SK-N-SH treated with all-trans-retinoic acid at 6 μM for 48 hours (cell line): Measurements from ENCODE around the gene CASS4.

Experiments used
- ATAC-seq: fragments of 200-7000 bp; cut with Tn5 transposase; 3 replicates; pipeline ENCODE4 v1.9.1; 2020; ENCODE audit warnings: mild to moderate bottlenecking, moderate library complexity
- ARNTL ChIP-seq: fragments of 450-650 bp; formaldehyde crosslinking; IDR thresholded peaks from 2 replicates; pipeline ENCODE4 v1.5.0; 2020; ENCODE audit warnings: low read depth, mild to moderate bottlenecking, moderate library complexity, borderline replicate concordance
- ESRRG ChIP-seq: fragments of 250-450 bp; sonication (Bioruptor Pico); IDR thresholded peaks from 2 replicates; pipeline ENCODE4 v1.6.1; 2021; ENCODE audit warnings: mild to moderate bottlenecking
- GLIS3 ChIP-seq: fragments of 250-450 bp; sonication (Bioruptor Pico); IDR thresholded peaks from 2 replicates; pipeline ENCODE4 v1.5.0; 2020; ENCODE audit warnings: mild to moderate bottlenecking, moderate library complexity
- ISL1 ChIP-seq: fragments of 250-450 bp; sonication (Bioruptor Pico); IDR thresholded peaks from 2 replicates; pipeline ENCODE4 v2.1.2; 2022; ENCODE audit warnings: mild to moderate bottlenecking, moderate library complexity
- OSR1 ChIP-seq: fragments of 250-450 bp; sonication (Bioruptor Pico); IDR thresholded peaks from 2 replicates; pipeline ENCODE4 v1.8.0; 2022; ENCODE audit warnings: moderate library complexity, mild to moderate bottlenecking, inconsistent platforms
- PPARA ChIP-seq: fragments of 250-450 bp; sonication (Bioruptor Pico); IDR thresholded peaks from 2 replicates; pipeline ENCODE4 v1.5.0; 2020; ENCODE audit warnings: mild to moderate bottlenecking, borderline replicate concordance
- RARB ChIP-seq: fragments of 250-450 bp; sonication (Bioruptor Pico); IDR thresholded peaks from 2 replicates; pipeline ENCODE4 v1.8.0; 2021; ENCODE audit warnings: mild to moderate bottlenecking, moderate library complexity
- SNAI2 ChIP-seq: fragments of 250-450 bp; sonication (Bioruptor Pico); IDR thresholded peaks from 2 replicates; pipeline ENCODE4 v1.5.0; 2020; ENCODE audit warnings: mild to moderate bottlenecking, moderate library complexity
- TCF4 ChIP-seq: fragments of 250-450 bp; sonication (Bioruptor Pico); IDR thresholded peaks from 2 replicates; pipeline ENCODE4 v1.8.0; 2021; ENCODE audit warnings: mild to moderate bottlenecking, moderate library complexity, borderline replicate concordance
- TOX ChIP-seq: fragments of 250-450 bp; sonication (Bioruptor Pico); IDR thresholded peaks from 2 replicates; pipeline ENCODE4 v1.8.0; 2021; ENCODE audit warnings: mild to moderate bottlenecking, moderate library complexity, borderline replicate concordance
- ZC3H10 ChIP-seq: fragments of 250-450 bp; sonication (Bioruptor Pico); IDR thresholded peaks from 2 replicates; pipeline ENCODE4 v1.5.1; 2021; ENCODE audit warnings: mild to moderate bottlenecking, moderate library complexity
- ZFP3 ChIP-seq: fragments of 250-450 bp; sonication (Bioruptor Pico); IDR thresholded peaks from 2 replicates; pipeline ENCODE4 v1.5.0; 2020; ENCODE audit warnings: mild to moderate bottlenecking, moderate library complexity
- ZFP30 ChIP-seq: fragments of 450-650 bp; formaldehyde crosslinking; IDR thresholded peaks from 2 replicates; pipeline ENCODE4 v1.5.0; 2022; ENCODE audit warnings: mild to moderate bottlenecking, moderate library complexity
- ZNF565 ChIP-seq: fragments of 450-650 bp; formaldehyde crosslinking; conservative IDR thresholded peaks from 2 replicates; pipeline ENCODE4 v1.5.0; 2020; ENCODE audit warnings: low read depth, mild to moderate bottlenecking, moderate library complexity
- ZNF70 ChIP-seq: fragments of 450-650 bp; formaldehyde crosslinking; IDR thresholded peaks from 2 replicates; pipeline ENCODE4 v1.5.0; 2020; ENCODE audit warnings: mild to moderate bottlenecking, moderate library complexity
- ZNF8 ChIP-seq: fragments of 450-650 bp; formaldehyde crosslinking; IDR thresholded peaks from 2 replicates; pipeline ENCODE4 v1.5.0; 2020; ENCODE audit warnings: mild to moderate bottlenecking, moderate library complexity
- TF ChIP-seq, protein P1 (sequence below): fragments of 250-450 bp; sonication (Bioruptor Pico); IDR thresholded peaks from 2 replicates; pipeline ENCODE4 v1.8.0; 2020; ENCODE audit warnings: mild to moderate bottlenecking, moderate library complexity, borderline replicate concordance
- TF ChIP-seq, protein P2 (sequence below): fragments of 250-450 bp; sonication (Bioruptor Pico); IDR thresholded peaks from 2 replicates; pipeline ENCODE4 v1.5.1; 2021; ENCODE audit warnings: mild to moderate bottlenecking, moderate library complexity
- TF ChIP-seq, protein P3 (sequence below): fragments of 250-450 bp; sonication (Bioruptor Pico); IDR thresholded peaks from 2 replicates; pipeline ENCODE4 v1.5.0; 2020; ENCODE audit warnings: mild to moderate bottlenecking, moderate library complexity
- TF ChIP-seq, protein P4 (sequence below): fragments of 250-450 bp; sonication (Bioruptor Pico); IDR thresholded peaks from 2 replicates; pipeline ENCODE4 v1.8.0; 2021; ENCODE audit warnings: low read depth, mild to moderate bottlenecking, moderate library complexity, borderline replicate concordance
- TF ChIP-seq, protein P5 (sequence below): fragments of 250-450 bp; sonication (Bioruptor Pico); IDR thresholded peaks from 2 replicates; pipeline ENCODE4 v1.5.1; 2020; ENCODE audit warnings: low read depth, mild to moderate bottlenecking, moderate library complexity

CASS4 gene

DNA sequence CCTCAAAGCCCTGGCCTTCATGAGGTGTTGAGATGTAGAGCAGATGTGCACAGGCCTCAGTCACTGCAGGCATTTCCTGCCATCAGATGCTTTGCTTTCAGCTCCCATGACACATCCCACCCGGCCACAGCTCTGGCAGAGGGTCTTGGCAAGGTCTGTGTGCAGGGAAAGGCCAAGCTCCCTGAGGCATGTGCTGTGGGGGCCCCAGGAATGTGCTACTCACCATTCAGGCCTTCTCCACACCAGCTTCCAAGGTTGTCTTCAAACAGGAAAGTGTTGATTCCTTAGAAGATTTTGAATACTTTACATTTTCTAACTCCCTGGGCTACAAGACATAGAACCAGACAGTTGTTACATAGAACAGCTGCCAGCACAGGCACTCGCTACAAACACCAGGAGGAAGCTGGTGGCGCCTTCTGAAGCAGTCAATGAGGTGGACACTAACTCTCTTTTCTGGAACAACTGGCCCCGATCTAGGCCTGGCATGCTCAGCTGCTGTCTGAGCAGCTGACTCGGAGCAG is 27.8 kb downstream of the CASS4 start:
- TF ChIP-seq ZFP3 (no peak), GLIS3 (CRISPR knock-in tag) (no peak), RARB (CRISPR knock-in tag) (no peak), ZFP30 (no peak), TCF4 (CRISPR knock-in tag) (no peak), ARNTL (no peak), ESRRG (no peak), ZNF70 (CRISPR knock-in tag) (no peak), ZNF565 (no peak), ISL1 (CRISPR knock-in tag) (no peak), OSR1 (CRISPR knock-in tag) (no peak), SNAI2 (CRISPR knock-in tag) (no peak), ZNF8 (no peak)
- TF ChIP-seq, protein P1, sequence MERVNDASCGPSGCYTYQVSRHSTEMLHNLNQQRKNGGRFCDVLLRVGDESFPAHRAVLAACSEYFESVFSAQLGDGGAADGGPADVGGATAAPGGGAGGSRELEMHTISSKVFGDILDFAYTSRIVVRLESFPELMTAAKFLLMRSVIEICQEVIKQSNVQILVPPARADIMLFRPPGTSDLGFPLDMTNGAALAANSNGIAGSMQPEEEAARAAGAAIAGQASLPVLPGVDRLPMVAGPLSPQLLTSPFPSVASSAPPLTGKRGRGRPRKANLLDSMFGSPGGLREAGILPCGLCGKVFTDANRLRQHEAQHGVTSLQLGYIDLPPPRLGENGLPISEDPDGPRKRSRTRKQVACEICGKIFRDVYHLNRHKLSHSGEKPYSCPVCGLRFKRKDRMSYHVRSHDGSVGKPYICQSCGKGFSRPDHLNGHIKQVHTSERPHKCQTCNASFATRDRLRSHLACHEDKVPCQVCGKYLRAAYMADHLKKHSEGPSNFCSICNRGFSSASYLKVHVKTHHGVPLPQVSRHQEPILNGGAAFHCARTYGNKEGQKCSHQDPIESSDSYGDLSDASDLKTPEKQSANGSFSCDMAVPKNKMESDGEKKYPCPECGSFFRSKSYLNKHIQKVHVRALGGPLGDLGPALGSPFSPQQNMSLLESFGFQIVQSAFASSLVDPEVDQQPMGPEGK = no peak
- TF ChIP-seq, protein P2, sequence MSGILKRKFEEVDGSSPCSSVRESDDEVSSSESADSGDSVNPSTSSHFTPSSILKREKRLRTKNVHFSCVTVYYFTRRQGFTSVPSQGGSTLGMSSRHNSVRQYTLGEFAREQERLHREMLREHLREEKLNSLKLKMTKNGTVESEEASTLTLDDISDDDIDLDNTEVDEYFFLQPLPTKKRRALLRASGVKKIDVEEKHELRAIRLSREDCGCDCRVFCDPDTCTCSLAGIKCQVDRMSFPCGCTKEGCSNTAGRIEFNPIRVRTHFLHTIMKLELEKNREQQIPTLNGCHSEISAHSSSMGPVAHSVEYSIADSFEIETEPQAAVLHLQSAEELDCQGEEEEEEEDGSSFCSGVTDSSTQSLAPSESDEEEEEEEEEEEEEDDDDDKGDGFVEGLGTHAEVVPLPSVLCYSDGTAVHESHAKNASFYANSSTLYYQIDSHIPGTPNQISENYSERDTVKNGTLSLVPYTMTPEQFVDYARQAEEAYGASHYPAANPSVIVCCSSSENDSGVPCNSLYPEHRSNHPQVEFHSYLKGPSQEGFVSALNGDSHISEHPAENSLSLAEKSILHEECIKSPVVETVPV (CRISPR knock-in tag) = no peak
- TF ChIP-seq, protein P3, sequence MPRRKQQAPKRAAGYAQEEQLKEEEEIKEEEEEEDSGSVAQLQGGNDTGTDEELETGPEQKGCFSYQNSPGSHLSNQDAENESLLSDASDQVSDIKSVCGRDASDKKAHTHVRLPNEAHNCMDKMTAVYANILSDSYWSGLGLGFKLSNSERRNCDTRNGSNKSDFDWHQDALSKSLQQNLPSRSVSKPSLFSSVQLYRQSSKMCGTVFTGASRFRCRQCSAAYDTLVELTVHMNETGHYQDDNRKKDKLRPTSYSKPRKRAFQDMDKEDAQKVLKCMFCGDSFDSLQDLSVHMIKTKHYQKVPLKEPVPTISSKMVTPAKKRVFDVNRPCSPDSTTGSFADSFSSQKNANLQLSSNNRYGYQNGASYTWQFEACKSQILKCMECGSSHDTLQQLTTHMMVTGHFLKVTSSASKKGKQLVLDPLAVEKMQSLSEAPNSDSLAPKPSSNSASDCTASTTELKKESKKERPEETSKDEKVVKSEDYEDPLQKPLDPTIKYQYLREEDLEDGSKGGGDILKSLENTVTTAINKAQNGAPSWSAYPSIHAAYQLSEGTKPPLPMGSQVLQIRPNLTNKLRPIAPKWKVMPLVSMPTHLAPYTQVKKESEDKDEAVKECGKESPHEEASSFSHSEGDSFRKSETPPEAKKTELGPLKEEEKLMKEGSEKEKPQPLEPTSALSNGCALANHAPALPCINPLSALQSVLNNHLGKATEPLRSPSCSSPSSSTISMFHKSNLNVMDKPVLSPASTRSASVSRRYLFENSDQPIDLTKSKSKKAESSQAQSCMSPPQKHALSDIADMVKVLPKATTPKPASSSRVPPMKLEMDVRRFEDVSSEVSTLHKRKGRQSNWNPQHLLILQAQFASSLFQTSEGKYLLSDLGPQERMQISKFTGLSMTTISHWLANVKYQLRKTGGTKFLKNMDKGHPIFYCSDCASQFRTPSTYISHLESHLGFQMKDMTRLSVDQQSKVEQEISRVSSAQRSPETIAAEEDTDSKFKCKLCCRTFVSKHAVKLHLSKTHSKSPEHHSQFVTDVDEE (CRISPR knock-in tag) = no peak
- TF ChIP-seq, protein P4, sequence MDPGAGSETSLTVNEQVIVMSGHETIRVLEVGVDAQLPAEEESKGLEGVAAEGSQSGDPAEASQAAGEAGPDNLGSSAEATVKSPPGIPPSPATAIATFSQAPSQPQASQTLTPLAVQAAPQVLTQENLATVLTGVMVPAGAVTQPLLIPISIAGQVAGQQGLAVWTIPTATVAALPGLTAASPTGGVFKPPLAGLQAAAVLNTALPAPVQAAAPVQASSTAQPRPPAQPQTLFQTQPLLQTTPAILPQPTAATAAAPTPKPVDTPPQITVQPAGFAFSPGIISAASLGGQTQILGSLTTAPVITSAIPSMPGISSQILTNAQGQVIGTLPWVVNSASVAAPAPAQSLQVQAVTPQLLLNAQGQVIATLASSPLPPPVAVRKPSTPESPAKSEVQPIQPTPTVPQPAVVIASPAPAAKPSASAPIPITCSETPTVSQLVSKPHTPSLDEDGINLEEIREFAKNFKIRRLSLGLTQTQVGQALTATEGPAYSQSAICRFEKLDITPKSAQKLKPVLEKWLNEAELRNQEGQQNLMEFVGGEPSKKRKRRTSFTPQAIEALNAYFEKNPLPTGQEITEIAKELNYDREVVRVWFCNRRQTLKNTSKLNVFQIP (CRISPR knock-in tag) = no peak
- TF ChIP-seq, all 23 proteins: peak for 0
- peak; percentile 92 for ATAC-seq

DNA sequence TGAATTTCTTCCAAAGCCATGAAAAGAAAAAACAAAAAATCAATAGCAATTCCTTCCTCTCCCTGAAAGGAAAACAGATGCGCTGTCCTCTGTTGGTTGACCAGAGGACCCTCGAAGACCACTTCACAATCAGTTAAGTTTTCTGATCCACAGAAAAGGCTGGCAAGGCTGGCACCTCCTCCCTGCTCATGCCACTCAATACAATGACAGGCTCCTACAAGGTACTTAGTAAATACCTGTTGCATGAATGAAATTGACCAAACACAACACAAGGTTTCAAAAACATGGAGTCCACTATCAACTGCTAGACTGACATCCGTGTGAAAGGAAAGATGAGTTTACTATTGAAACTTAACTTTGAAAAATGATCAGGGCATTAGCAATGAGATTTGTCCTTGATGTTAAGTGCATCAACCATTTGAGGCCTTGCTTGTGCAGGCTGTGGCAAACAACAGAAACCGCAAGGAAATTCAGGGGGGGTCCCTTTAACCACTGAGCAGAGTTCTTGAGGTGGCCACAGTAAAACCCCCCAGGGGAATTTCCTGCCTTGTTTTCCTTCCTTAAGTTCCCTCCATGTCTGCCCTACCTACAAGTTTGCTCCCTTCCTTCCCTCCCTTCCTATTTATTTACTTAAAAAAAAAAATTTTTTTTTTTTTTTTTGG is 28.4 kb downstream of the CASS4 start:
- ATAC-seq = no peak

More for the DNA sequence above, 28.4 kb downstream of the CASS4 start:
- TF ChIP-seq ZNF8 = no peak
- no peak for TF ChIP-seq ZFP30
- TF ChIP-seq, protein P4 (CRISPR knock-in tag) = no peak
- TF ChIP-seq ARNTL = no peak
- no peak for TF ChIP-seq TOX (CRISPR knock-in tag)
- TF ChIP-seq RARB (CRISPR knock-in tag) = no peak
- no peak for TF ChIP-seq ZC3H10 (CRISPR knock-in tag)
- TF ChIP-seq ZNF565 = no peak
- no peak for TF ChIP-seq ZFP3
- TF ChIP-seq, protein P1 = no peak
- TF ChIP-seq, protein P5, sequence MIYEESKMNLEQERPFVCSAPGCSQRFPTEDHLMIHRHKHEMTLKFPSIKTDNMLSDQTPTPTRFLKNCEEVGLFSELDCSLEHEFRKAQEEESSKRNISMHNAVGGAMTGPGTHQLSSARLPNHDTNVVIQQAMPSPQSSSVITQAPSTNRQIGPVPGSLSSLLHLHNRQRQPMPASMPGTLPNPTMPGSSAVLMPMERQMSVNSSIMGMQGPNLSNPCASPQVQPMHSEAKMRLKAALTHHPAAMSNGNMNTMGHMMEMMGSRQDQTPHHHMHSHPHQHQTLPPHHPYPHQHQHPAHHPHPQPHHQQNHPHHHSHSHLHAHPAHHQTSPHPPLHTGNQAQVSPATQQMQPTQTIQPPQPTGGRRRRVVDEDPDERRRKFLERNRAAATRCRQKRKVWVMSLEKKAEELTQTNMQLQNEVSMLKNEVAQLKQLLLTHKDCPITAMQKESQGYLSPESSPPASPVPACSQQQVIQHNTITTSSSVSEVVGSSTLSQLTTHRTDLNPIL (CRISPR knock-in tag) = no peak
- no peak for TF ChIP-seq ISL1 (CRISPR knock-in tag)
- TF ChIP-seq SNAI2 (CRISPR knock-in tag) = no peak
- TF ChIP-seq ZNF70 (CRISPR knock-in tag) = no peak
- TF ChIP-seq, protein P3 (CRISPR knock-in tag) = no peak
- no peak for TF ChIP-seq PPARA
- no peak for TF ChIP-seq GLIS3 (CRISPR knock-in tag)
- no peak for TF ChIP-seq OSR1 (CRISPR knock-in tag)
